ENCODE data around the gene SULT1A2. TPM values are rescaled to one million over a fixed set of nuclear protein-coding genes. Genes with fewer than 3 reads are reported as not detected.
"Not testable (repeated sequence)": the region's sequence is repeated elsewhere in the genome, so short reads cannot be mapped to it uniquely, and the experiment has no call there.

The SULT1A2 gene
- total and polyA plus RNA-seq, 2 donors, result 0.66 to 1.2 TPM

GRCh38 chr16:28621481-28622155 is 24.8 kb upstream of the SULT1A2 start:
- Histone ChIP-seq H3K4me3 (ENCODE audit: low read length in 2 of 2) (no peak overlapping the region), H3K4me1 (ENCODE audit: control insufficient read depth in 2 of 2, insufficient read depth in 2 of 2, low read length in 2 of 2) (peaks cover 2 to 6% of the 10 kb centered on the region in 2 donors), H3K27ac (ENCODE audit: low read depth in 1 of 2, low read length in 1 of 2) (no peak overlapping the region), H3K36me3 (ENCODE audit: control insufficient read depth in 2 of 2, insufficient read depth in 2 of 2, low read length in 1 of 2) (peaks cover 3 to 7% of the 10 kb centered on the region in 2 donors), H3K9me3 (ENCODE audit: control insufficient read depth in 2 of 2, insufficient read depth in 1 of 2, low read length in 1 of 2) (no peaks in the 10 kb centered on the region), H3K27me3 (ENCODE audit: control insufficient read depth in 2 of 2, insufficient read depth in 1 of 2, low read length in 1 of 2) (no peaks in the 10 kb centered on the region)
- 96% methylated on average over 7 of the region's 7 CpGs for WGBS
- DNase-seq (ENCODE audit: low read depth in 6 of 9, low spot score in 9 of 9), result no peak

- WGBS, result 96% methylated on average over 1 of the region's 1 CpG
- H3K4me1 ChIP-seq (ENCODE audit: control insufficient read depth in 2 of 2, insufficient read depth in 2 of 2, low read length in 2 of 2); H3K36me3 ChIP-seq (ENCODE audit: control insufficient read depth in 2 of 2, insufficient read depth in 2 of 2, low read length in 1 of 2): not testable (repeated sequence)
These were observed 23.5 kb upstream of the SULT1A2 start for GRCh38 chr16:28620316-28620715.

GRCh38 chr16:28617874-28618273 is 21.0 kb upstream of the SULT1A2 start:
- no peaks in the 10 kb centered on the region for H3K9me3 ChIP-seq (ENCODE audit: control insufficient read depth in 2 of 2, insufficient read depth in 1 of 2, low read length in 1 of 2)
- H3K36me3 ChIP-seq (ENCODE audit: control insufficient read depth in 2 of 2, insufficient read depth in 2 of 2, low read length in 1 of 2), result peaks cover 3 to 7% of the 10 kb centered on the region in 2 donors
- peaks cover 2 to 3% of the 10 kb centered on the region in 2 donors for H3K4me1 ChIP-seq (ENCODE audit: control insufficient read depth in 2 of 2, insufficient read depth in 2 of 2, low read length in 2 of 2)
- WGBS, result 84% methylated on average over 4 of the region's 4 CpGs
- DNase-seq (ENCODE audit: low read depth in 6 of 9, low spot score in 9 of 9), result no peak
- no peak overlapping the region for H3K27ac ChIP-seq (ENCODE audit: low read depth in 1 of 2, low read length in 1 of 2)
- no peak overlapping the region for H3K4me3 ChIP-seq (ENCODE audit: low read length in 2 of 2)
- H3K27me3 ChIP-seq (ENCODE audit: control insufficient read depth in 2 of 2, insufficient read depth in 1 of 2, low read length in 1 of 2), result no peaks in the 10 kb centered on the region

More at GRCh38 chr16:28620316-28620715, 23.5 kb upstream of the SULT1A2 start:
- H3K27ac ChIP-seq (ENCODE audit: low read depth in 1 of 2, low read length in 1 of 2); H3K4me3 ChIP-seq (ENCODE audit: low read length in 2 of 2); H3K9me3 ChIP-seq (ENCODE audit: control insufficient read depth in 2 of 2, insufficient read depth in 1 of 2, low read length in 1 of 2); DNase-seq (ENCODE audit: low read depth in 6 of 9, low spot score in 9 of 9); H3K27me3 ChIP-seq (ENCODE audit: control insufficient read depth in 2 of 2, insufficient read depth in 1 of 2, low read length in 1 of 2): not testable (repeated sequence)

- peaks cover 3 to 7% of the 10 kb centered on the region in 2 donors for H3K36me3 ChIP-seq (ENCODE audit: control insufficient read depth in 2 of 2, insufficient read depth in 2 of 2, low read length in 1 of 2)
- H3K9me3 ChIP-seq (ENCODE audit: control insufficient read depth in 2 of 2, insufficient read depth in 1 of 2, low read length in 1 of 2), result no peaks in the 10 kb centered on the region
- no peaks in the 10 kb centered on the region for H3K4me1 ChIP-seq (ENCODE audit: control insufficient read depth in 2 of 2, insufficient read depth in 2 of 2, low read length in 2 of 2)
- no peak for DNase-seq (ENCODE audit: low read depth in 6 of 9, low spot score in 9 of 9)
- no peak overlapping the region for H3K27ac ChIP-seq (ENCODE audit: low read depth in 1 of 2, low read length in 1 of 2)
- 96% methylated on average over 7 of the region's 7 CpGs for WGBS
- H3K27me3 ChIP-seq (ENCODE audit: control insufficient read depth in 2 of 2, insufficient read depth in 1 of 2, low read length in 1 of 2), result no peaks in the 10 kb centered on the region
- no peak overlapping the region for H3K4me3 ChIP-seq (ENCODE audit: low read length in 2 of 2)
These were observed 19.8 kb upstream of the SULT1A2 start for GRCh38 chr16:28616636-28617035.

GRCh38 chr16:28616224-28616577 is 19.4 kb upstream of the SULT1A2 start:
- 96% methylated on average over 7 of the region's 7 CpGs for WGBS
- DNase-seq (ENCODE audit: low read depth in 6 of 9, low spot score in 9 of 9); H3K9me3 ChIP-seq (ENCODE audit: control insufficient read depth in 2 of 2, insufficient read depth in 1 of 2, low read length in 1 of 2): not testable (repeated sequence)

GRCh38 chr16:28615486-28616223 is 18.8 kb upstream of the SULT1A2 start:
- not testable (repeated sequence) for H3K9me3 ChIP-seq (ENCODE audit: control insufficient read depth in 2 of 2, insufficient read depth in 1 of 2, low read length in 1 of 2); H3K4me1 ChIP-seq (ENCODE audit: control insufficient read depth in 2 of 2, insufficient read depth in 2 of 2, low read length in 2 of 2); H3K36me3 ChIP-seq (ENCODE audit: control insufficient read depth in 2 of 2, insufficient read depth in 2 of 2, low read length in 1 of 2); H3K4me3 ChIP-seq (ENCODE audit: low read length in 2 of 2); H3K27ac ChIP-seq (ENCODE audit: low read depth in 1 of 2, low read length in 1 of 2); DNase-seq (ENCODE audit: low read depth in 6 of 9, low spot score in 9 of 9); H3K27me3 ChIP-seq (ENCODE audit: control insufficient read depth in 2 of 2, insufficient read depth in 1 of 2, low read length in 1 of 2)
- WGBS, result 88% methylated on average over 17 of the region's 24 CpGs

More at GRCh38 chr16:28616224-28616577, 19.4 kb upstream of the SULT1A2 start:
- not testable (repeated sequence) for H3K4me3 ChIP-seq (ENCODE audit: low read length in 2 of 2); H3K4me1 ChIP-seq (ENCODE audit: control insufficient read depth in 2 of 2, insufficient read depth in 2 of 2, low read length in 2 of 2); H3K27me3 ChIP-seq (ENCODE audit: control insufficient read depth in 2 of 2, insufficient read depth in 1 of 2, low read length in 1 of 2); H3K27ac ChIP-seq (ENCODE audit: low read depth in 1 of 2, low read length in 1 of 2); H3K36me3 ChIP-seq (ENCODE audit: control insufficient read depth in 2 of 2, insufficient read depth in 2 of 2, low read length in 1 of 2)

GRCh38 chr16:28614561-28614960 is 17.7 kb upstream of the SULT1A2 start:
- peaks cover 5 to 10% of the 10 kb centered on the region in 2 donors for H3K4me1 ChIP-seq (ENCODE audit: control insufficient read depth in 2 of 2, insufficient read depth in 2 of 2, low read length in 2 of 2)
- not testable (repeated sequence) for H3K9me3 ChIP-seq (ENCODE audit: control insufficient read depth in 2 of 2, insufficient read depth in 1 of 2, low read length in 1 of 2); H3K4me3 ChIP-seq (ENCODE audit: low read length in 2 of 2); DNase-seq (ENCODE audit: low read depth in 6 of 9, low spot score in 9 of 9); H3K36me3 ChIP-seq (ENCODE audit: control insufficient read depth in 2 of 2, insufficient read depth in 2 of 2, low read length in 1 of 2); H3K27me3 ChIP-seq (ENCODE audit: control insufficient read depth in 2 of 2, insufficient read depth in 1 of 2, low read length in 1 of 2); H3K27ac ChIP-seq (ENCODE audit: low read depth in 1 of 2, low read length in 1 of 2)
- 90% methylated on average over 14 of the region's 16 CpGs for WGBS

- not testable (repeated sequence) for H3K27ac ChIP-seq (ENCODE audit: low read depth in 1 of 2, low read length in 1 of 2); H3K36me3 ChIP-seq (ENCODE audit: control insufficient read depth in 2 of 2, insufficient read depth in 2 of 2, low read length in 1 of 2); H3K9me3 ChIP-seq (ENCODE audit: control insufficient read depth in 2 of 2, insufficient read depth in 1 of 2, low read length in 1 of 2); H3K27me3 ChIP-seq (ENCODE audit: control insufficient read depth in 2 of 2, insufficient read depth in 1 of 2, low read length in 1 of 2); DNase-seq (ENCODE audit: low read depth in 6 of 9, low spot score in 9 of 9); H3K4me3 ChIP-seq (ENCODE audit: low read length in 2 of 2)
- peaks cover 5 to 10% of the 10 kb centered on the region in 2 donors for H3K4me1 ChIP-seq (ENCODE audit: control insufficient read depth in 2 of 2, insufficient read depth in 2 of 2, low read length in 2 of 2)
- WGBS, result 73% methylated on average over 6 of the region's 26 CpGs
These were observed 17.1 kb upstream of the SULT1A2 start for GRCh38 chr16:28613912-28614311.

All from thymus (tissue), 11 donors.